ENCODE data around the gene NSF. TPM values are rescaled to one million over a fixed set of nuclear protein-coding genes. Genes with fewer than 3 reads are reported as not detected.
"Not testable (repeated sequence)": the region's sequence is repeated elsewhere in the genome, so short reads cannot be mapped to it uniquely, and the experiment has no call there.

NSF gene
- total RNA-seq, 1 donor from 2014 or later = 13.0 TPM

DNA sequence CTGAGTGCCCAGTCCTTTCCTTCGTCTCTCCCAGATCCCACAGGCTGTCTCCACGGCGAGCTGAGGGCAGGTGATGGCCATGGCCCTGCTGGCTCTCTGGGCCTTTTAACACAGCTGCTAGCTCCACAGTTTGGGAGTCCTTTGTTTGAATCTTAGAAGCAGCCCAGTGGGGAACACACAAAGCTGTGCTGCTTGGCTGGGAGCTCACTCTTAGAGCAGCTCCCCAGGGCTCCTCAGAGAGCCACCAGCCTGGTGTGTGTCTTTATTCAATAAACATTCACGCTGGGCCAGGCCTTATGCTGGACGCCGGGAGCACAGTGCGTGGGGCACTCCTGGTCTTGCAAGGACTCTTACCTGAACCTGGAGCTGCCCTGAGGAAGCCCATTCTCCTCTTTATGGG is 198.3 kb downstream of the NSF start:
- TF ChIP-seq, protein P1, sequence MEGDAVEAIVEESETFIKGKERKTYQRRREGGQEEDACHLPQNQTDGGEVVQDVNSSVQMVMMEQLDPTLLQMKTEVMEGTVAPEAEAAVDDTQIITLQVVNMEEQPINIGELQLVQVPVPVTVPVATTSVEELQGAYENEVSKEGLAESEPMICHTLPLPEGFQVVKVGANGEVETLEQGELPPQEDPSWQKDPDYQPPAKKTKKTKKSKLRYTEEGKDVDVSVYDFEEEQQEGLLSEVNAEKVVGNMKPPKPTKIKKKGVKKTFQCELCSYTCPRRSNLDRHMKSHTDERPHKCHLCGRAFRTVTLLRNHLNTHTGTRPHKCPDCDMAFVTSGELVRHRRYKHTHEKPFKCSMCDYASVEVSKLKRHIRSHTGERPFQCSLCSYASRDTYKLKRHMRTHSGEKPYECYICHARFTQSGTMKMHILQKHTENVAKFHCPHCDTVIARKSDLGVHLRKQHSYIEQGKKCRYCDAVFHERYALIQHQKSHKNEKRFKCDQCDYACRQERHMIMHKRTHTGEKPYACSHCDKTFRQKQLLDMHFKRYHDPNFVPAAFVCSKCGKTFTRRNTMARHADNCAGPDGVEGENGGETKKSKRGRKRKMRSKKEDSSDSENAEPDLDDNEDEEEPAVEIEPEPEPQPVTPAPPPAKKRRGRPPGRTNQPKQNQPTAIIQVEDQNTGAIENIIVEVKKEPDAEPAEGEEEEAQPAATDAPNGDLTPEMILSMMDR (IDR thresholded peaks at IDR 0.05) = no peak
- no peak overlapping the region for H3K27ac ChIP-seq
- H3K4me1 ChIP-seq = no peaks in the 10 kb centered on the region
- H3K27me3 ChIP-seq = no peaks in the 10 kb centered on the region
- H3K9me3 ChIP-seq = peaks cover 0 to 4% of the 10 kb centered on the region in 2 donors
- H3K36me3 ChIP-seq = no peaks in the 10 kb centered on the region
- no peak overlapping the region for H3K4me3 ChIP-seq
- DNase-seq (ENCODE audit: low spot score in 2 of 2) = no peak
- intact Hi-C loops (cut with DNase I) = no loop called here

DNA sequence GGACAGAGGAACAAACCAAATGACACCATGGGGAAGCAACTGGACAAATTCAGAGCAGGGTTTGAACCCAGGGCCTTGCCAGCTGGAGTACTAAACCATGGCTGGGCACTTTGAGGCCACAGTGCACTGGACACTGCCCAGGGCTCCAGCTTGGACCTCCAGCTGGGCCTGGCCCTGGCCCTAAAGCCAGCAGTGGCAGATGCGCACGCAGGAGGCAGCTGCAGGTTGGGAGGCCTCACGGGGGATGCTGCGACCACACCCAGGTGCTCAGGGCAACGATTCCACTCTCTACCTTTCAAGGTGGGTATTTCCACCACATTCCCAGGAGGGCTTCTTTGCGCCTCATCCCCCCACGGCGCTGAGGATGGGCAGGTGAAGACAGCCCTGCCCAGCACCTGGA is 199.1 kb downstream of the NSF start:
- H3K27ac ChIP-seq = no peak overlapping the region
- no peaks in the 10 kb centered on the region for H3K36me3 ChIP-seq
- TF ChIP-seq, protein P1 (IDR thresholded peaks at IDR 0.05) = no peak
- H3K4me1 ChIP-seq = no peaks in the 10 kb centered on the region
- no peak for DNase-seq (ENCODE audit: low spot score in 2 of 2)
- intact Hi-C loops (cut with DNase I) = no loop called here
- no peak overlapping the region for H3K4me3 ChIP-seq
- H3K9me3 ChIP-seq = peaks cover 0 to 4% of the 10 kb centered on the region in 2 donors
- H3K27me3 ChIP-seq = no peaks in the 10 kb centered on the region

DNA sequence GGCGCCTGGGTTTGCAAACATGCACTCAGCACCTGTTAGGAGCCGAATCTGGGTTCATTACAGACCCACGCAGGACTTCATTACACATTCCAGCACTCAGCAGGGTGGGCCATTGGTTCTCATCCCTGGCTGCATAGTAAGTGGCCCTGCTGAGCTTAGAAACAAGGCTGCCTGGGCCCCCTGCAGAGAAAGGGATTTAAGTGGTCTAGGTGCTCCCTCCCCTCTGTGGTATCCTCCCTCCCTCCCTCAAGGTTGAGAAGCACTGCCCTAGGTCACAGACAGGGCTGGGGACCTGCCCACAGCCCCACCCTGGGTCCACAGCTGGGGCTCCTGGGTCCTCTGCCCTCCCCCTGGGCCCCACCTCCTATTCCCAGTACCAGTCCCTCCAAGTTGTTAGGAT is 199.7 kb downstream of the NSF start:
- TF ChIP-seq, protein P1 (IDR thresholded peaks at IDR 0.05) = no peak
- no peaks in the 10 kb centered on the region for H3K4me1 ChIP-seq
- H3K4me3 ChIP-seq = no peak overlapping the region
- H3K27me3 ChIP-seq = no peaks in the 10 kb centered on the region
- no peak overlapping the region for H3K27ac ChIP-seq
- peaks cover 0 to 4% of the 10 kb centered on the region in 2 donors for H3K9me3 ChIP-seq
- intact Hi-C loops (cut with DNase I) = no loop called here
- H3K36me3 ChIP-seq = no peaks in the 10 kb centered on the region
- DNase-seq (ENCODE audit: low spot score in 2 of 2) = no peak

DNA sequence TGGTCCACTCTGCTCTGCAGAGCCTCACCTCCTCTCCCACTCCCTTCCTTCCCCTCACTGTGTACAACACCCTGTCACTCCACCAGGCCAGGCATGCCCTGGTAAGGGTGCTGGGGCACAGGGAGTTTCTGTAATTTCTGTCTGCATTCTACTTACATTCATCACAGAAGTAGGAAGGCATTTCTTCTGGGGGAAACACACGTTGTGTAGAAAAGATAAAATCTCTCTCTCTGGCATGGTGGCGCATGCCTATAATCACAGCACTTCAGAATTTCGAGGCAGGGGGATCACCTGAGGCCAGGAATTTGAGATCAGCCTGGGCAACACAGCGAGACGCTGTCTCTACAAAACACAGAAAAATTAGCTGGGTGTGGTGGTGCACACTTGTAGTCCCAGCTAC is 201.1 kb downstream of the NSF start:
- H3K27ac ChIP-seq = no peak overlapping the region
- no peak for DNase-seq (ENCODE audit: low spot score in 2 of 2)
- intact Hi-C loops (cut with DNase I) = no loop called here
- H3K4me3 ChIP-seq = no peak overlapping the region
- no peaks in the 10 kb centered on the region for H3K4me1 ChIP-seq
- H3K27me3 ChIP-seq = no peaks in the 10 kb centered on the region
- H3K9me3 ChIP-seq = peaks cover 0 to 4% of the 10 kb centered on the region in 2 donors
- H3K36me3 ChIP-seq = no peaks in the 10 kb centered on the region
- TF ChIP-seq, protein P1 (IDR thresholded peaks at IDR 0.05) = no peak

DNA sequence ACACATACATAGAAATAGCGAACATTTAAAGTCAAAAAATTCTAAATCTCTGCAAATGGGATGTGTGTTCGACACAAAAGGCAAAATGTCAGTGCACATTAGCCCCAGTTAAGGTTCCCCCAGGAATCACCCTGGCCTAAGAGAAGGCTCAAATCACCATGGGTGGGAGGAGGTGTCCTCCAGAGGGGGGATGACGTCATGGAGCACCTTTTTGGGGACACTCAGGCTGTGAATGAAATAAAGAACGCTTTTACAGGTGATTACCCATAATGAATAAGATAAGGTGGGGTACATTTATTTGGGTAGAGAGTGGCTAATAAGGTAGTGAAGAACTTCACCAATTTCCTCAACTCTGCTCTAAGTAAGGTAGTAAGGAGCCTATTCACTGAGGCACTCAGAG is 201.6 kb downstream of the NSF start:
- DNase-seq (ENCODE audit: low spot score in 2 of 2) = no peak
- intact Hi-C loops (cut with DNase I) = no loop called here
- no peaks in the 10 kb centered on the region for H3K27me3 ChIP-seq
- no peak overlapping the region for H3K27ac ChIP-seq
- no peak overlapping the region for H3K4me3 ChIP-seq
- H3K9me3 ChIP-seq = peaks cover 0 to 4% of the 10 kb centered on the region in 2 donors
- no peaks in the 10 kb centered on the region for H3K36me3 ChIP-seq
- no peaks in the 10 kb centered on the region for H3K4me1 ChIP-seq
- TF ChIP-seq, protein P1 (IDR thresholded peaks at IDR 0.05) = no peak

DNA sequence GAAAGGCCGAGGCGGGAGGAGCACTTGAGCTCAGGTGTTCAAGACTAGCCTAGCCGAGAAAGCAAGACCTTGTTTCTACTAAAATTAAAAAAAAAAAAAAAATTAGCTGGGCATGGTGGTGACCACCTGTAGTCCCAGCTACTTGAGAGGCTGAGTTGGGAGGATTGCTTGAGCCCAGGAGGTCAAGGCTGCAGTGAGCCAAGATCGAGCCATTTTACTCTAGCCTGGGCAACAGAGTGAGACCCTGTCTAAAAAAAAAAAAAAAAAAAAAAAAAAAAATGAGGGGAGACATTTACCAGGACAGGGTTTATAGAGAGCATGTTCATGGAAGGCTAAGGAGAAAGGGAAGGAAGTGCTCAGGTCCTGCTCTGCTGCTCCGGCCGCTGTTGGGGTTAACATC is 202.6 kb downstream of the NSF start:
- H3K4me1 ChIP-seq; H3K27ac ChIP-seq; H3K4me3 ChIP-seq; H3K9me3 ChIP-seq; DNase-seq (ENCODE audit: low spot score in 2 of 2); H3K36me3 ChIP-seq; H3K27me3 ChIP-seq; intact Hi-C loops (cut with DNase I): not testable (repeated sequence)

Measured in ascending aorta (tissue), 2 donors.